ENCODE data around the gene OCA2. TPM values are rescaled to one million over a fixed set of nuclear protein-coding genes. Genes with fewer than 3 reads are reported as not detected.
"Not testable (repeated sequence)": the region's sequence is repeated elsewhere in the genome, so short reads cannot be mapped to it uniquely, and the experiment has no call there.

Gene OCA2
- polyA plus RNA-seq, 1 donor from 2014 or later = 0.97 TPM

- Histone ChIP-seq H3K79me2 (replicated peaks; ENCODE audit: insufficient read depth, low read length) (no peaks in the 10 kb centered on the region), H2AFZ (ENCODE audit: low read depth, low read length) (no peak overlapping the region), H3K9me2 (ENCODE audit: insufficient read depth, low read length) (no peaks in the 10 kb centered on the region), H3K27me3 (ENCODE audit: insufficient read depth, low read depth, low read length) (no peaks in the 10 kb centered on the region), H3K27ac (ENCODE audit: low read length) (no peak overlapping the region), H3F3A (ENCODE audit: insufficient read depth, low read length, poor library complexity, severe bottlenecking) (no peaks in the 10 kb centered on the region), H3K36me3 (ENCODE audit: insufficient read depth, low read length) (peaks cover 6% of the 10 kb centered on the region), H3K4me3 (ENCODE audit: low read length) (no peak overlapping the region), H3K9me3 (ENCODE audit: low read length) (no peaks in the 10 kb centered on the region), H3K9ac (ENCODE audit: low read length) (no peak overlapping the region), H3K4me2 (ENCODE audit: low read length) (no peak overlapping the region), H4K20me1 (ENCODE audit: insufficient read depth) (no peaks in the 10 kb centered on the region)
- no peak for TF ChIP-seq POLR2AphosphoS5 (IDR thresholded peaks at IDR 0.05)
- TF ChIP-seq EZH2 (IDR thresholded peaks at IDR 0.05; ENCODE audit: borderline replicate concordance, insufficient read depth, low read length, poor library complexity, severe bottlenecking) = no peak
- TF ChIP-seq CTCF (IDR thresholded peaks at IDR 0.05; ENCODE audit: poor library complexity, severe bottlenecking) = peak; percentile 79
- TF ChIP-seq REST (IDR thresholded peaks at IDR 0.05; ENCODE audit: borderline replicate concordance) = no peak
- TF ChIP-seq SMC3 (conservative IDR thresholded peaks at IDR 0.05; ENCODE audit: poor library complexity) = peak; percentile 91
- TF ChIP-seq MXI1 (conservative IDR thresholded peaks at IDR 0.05; ENCODE audit: poor library complexity, severe bottlenecking) = no peak
- TF ChIP-seq EP300 (conservative IDR thresholded peaks at IDR 0.05; ENCODE audit: poor library complexity, severe bottlenecking) = no peak
- TF ChIP-seq TAF1 (IDR thresholded peaks at IDR 0.05; ENCODE audit: low read depth) = no peak
- peak; percentile 86 for TF ChIP-seq RAD21 (conservative IDR thresholded peaks at IDR 0.05)
These were observed 24.4 kb upstream of the OCA2 start for GRCh38 chr15:28123408-28124023.

GRCh38 chr15:28122038-28122949, 23.2 kb upstream of the OCA2 start:
- H3K4me3 ChIP-seq (ENCODE audit: low read length) = no peak overlapping the region
- H2AFZ ChIP-seq (ENCODE audit: low read depth, low read length) = no peak overlapping the region
- H4K20me1 ChIP-seq (ENCODE audit: insufficient read depth) = no peaks in the 10 kb centered on the region
- H3K27ac ChIP-seq (ENCODE audit: low read length) = no peak overlapping the region
- no peaks in the 10 kb centered on the region for H3K27me3 ChIP-seq (ENCODE audit: insufficient read depth, low read depth, low read length)
- H3K36me3 ChIP-seq (ENCODE audit: insufficient read depth, low read length) = peaks cover 6% of the 10 kb centered on the region
- TF ChIP-seq EZH2 (IDR thresholded peaks at IDR 0.05; ENCODE audit: borderline replicate concordance, insufficient read depth, low read length, poor library complexity, severe bottlenecking) (no peak), POLR2AphosphoS5 (IDR thresholded peaks at IDR 0.05) (no peak)
- H3F3A ChIP-seq (ENCODE audit: insufficient read depth, low read length, poor library complexity, severe bottlenecking) = no peaks in the 10 kb centered on the region
- no peaks in the 10 kb centered on the region for H3K9me3 ChIP-seq (ENCODE audit: low read length)
- H3K4me2 ChIP-seq (ENCODE audit: low read length) = no peak overlapping the region
- H3K9ac ChIP-seq (ENCODE audit: low read length) = no peak overlapping the region
- no peaks in the 10 kb centered on the region for H3K9me2 ChIP-seq (ENCODE audit: insufficient read depth, low read length)
- no peaks in the 10 kb centered on the region for H3K79me2 ChIP-seq (replicated peaks; ENCODE audit: insufficient read depth, low read length)

- not testable (repeated sequence) for H3K4me2 ChIP-seq (ENCODE audit: low read length); H3K4me3 ChIP-seq (ENCODE audit: low read length); H3K27me3 ChIP-seq (ENCODE audit: insufficient read depth, low read depth, low read length); H3K9ac ChIP-seq (ENCODE audit: low read length); H3F3A ChIP-seq (ENCODE audit: insufficient read depth, low read length, poor library complexity, severe bottlenecking); H3K27ac ChIP-seq (ENCODE audit: low read length); H3K9me3 ChIP-seq (ENCODE audit: low read length); H3K9me2 ChIP-seq (ENCODE audit: insufficient read depth, low read length); H3K79me2 ChIP-seq (replicated peaks; ENCODE audit: insufficient read depth, low read length); H2AFZ ChIP-seq (ENCODE audit: low read depth, low read length); H4K20me1 ChIP-seq (ENCODE audit: insufficient read depth); H3K36me3 ChIP-seq (ENCODE audit: insufficient read depth, low read length)
These were observed 22.5 kb upstream of the OCA2 start for GRCh38 chr15:28121577-28121976.

All from neural cell (in vitro differentiated cells).